NOMO-1 treated with dmso at 0.1 percent for 144 hours (cell line): ENCODE measurements around the gene ZC3H12D.
"Not testable (repeated sequence)": the region's sequence is repeated elsewhere in the genome, so short reads cannot be mapped to it uniquely, and the experiment has no call there.

Experiments
- DNase-seq: peaks from one replicate; lab custom pipeline; 2025; ENCODE audit not compliant: unreplicated experiment; lab: John Stamatoyannopoulos, UW

The ZC3H12D gene

DNA sequence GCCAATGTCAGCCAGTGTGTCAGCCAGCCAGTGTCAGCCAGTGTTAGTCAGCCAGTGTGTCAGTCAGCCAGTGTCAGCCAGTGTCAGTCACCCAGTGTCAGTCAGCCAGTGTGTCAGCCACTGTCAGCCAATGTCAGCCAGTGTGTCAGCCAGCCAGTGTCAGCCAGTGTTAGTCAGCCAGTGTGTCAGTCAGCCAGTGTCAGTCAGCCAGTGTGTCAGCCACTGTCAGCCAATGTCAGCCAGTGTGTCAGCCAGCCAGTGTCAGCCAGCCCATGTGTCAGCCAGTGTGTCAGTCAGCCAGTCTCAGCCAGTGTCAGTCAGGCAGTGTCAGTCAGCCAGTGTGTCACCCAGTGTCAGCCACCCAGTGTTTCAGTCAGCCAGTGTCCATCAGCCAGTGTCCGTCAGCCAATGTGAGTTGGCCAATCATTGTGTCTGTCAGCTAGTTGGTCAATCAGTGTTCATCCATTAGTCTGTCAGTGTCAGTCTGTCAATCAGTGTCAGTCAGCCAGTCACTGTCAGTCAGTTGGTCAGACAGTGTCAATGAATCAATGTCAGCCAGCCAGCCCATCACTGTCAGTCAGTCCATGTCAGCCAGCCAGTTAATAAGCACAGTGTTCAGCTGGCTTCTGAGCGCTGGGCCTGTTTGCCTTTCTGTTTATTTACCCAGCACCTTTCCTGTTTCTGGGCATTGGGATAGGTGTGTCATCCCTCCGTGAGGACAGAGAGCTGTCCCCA, 40.3 kb downstream of the ZC3H12D start:
- not testable (repeated sequence) for DNase-seq

DNA sequence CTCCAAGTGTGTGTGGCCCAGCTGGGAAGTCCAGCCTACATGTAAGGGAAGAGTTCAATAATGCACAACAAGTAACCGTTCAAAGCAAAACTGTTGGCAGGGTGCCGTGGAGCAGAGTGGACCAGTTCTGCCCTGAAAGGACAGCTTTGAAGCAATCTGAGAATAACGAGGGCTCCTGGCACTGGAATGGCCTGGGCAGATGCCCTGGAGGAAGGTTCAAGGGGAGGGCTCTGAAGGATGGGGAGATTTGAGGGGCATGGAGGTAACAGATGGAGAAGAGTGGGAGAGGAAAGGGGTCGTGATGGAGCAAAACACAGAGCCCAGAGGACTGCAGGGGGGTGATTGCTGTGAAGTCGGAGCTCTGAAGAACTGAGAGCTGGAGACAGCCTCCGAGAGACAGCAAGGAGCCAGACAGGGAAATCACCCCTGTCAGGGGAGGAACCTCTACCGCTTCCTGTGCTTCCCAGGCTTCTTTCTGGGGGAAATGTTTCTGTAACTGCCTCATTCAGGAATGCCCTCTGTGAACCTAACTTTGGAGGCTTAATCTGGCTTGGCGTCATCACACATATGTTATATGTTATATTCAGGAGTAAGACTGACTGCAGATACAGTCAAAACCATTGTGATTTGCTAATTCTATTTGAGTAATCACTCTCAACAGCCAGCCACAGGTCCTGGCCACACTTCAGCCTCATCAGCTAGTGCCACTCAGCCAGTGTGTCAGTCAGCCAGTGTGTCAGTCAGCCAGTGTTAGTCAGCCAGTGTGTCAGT, 41.2 kb downstream of the ZC3H12D start:
- DNase-seq, result no peak

DNA sequence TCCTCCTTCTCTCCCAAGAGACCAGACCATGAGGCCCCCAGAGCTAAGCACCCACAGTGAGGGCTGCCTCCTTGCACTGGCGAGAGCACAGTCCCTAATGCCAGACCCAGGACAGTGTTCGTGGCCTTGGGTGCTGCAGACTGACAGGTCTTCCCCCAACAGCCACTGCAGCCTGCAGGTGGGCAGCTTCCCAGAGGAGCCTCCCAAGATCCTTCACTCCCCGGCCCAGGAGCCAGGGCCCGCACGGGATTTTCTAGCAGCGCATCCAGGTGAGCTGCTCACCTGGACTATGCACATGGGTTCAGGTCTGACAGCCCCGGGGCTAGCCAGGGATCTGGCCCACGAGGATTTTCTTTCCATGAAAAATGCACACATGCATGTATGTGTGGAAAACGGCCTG, 43.1 kb downstream of the ZC3H12D start:
- DNase-seq, result no peak

DNA sequence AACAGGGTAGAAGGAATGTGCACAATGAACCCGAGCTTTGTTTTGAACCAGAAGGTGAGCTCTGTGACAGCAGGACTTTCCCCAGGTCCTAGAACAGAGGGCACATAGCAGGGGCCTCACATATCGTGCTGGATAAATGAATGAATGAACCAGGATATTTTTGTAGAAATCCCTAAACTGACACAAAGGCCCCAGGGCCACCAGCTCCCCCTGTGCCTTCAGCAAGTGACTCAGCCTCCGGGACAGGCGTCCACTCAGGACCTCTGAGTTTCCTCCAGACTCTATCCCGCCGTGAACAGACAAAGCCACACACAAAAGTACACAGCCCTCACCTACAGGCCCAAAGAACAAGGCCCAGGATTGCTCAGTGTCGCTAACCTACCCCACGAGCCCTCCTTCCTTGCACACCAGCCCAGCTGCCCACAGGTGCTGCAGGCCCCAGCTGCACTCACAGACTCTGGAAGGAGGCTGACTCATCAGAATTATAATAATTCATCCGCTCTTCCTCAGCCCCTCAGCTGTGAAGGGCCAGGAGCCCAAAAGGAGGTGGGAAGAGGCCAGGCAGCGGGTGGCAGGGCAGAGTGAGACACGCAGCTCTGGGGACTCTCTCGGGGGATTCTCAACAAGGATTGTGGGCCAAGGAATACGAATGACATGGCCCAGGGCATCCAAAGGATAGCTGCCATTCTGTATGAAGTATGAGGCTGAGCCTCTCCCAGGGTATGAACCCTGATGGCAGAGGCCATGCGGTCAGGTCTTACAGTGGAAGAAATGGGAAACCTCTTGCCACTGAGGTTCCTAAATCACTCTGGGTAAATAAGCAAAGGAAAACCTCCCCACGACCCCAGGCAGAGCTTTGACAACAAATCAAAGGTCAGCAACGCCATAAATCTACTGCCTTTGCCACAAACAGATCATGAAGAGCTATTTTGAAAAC, 43.8 kb downstream of the ZC3H12D start:
- DNase-seq, result no peak

DNA sequence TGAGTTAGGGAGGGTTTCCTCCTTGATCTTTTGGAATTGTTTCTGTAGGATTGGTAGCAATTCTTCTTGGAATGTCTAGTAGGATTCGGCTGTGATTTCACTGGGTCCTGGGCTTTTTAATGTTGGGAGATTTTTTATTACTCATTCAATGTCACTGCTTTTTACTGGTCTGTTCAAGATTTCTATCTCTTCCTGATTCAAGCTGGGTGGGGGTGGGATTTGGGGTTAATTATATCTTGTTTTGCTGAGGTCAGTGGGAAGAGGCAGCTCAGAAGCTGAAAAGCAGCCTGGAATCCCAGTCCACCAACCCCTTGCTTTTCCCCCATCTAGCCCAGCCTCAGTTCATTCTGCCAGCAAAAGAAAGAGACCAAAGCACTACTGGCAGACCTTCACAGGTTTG, 45.2 kb downstream of the ZC3H12D start:
- DNase-seq, result no peak

DNA sequence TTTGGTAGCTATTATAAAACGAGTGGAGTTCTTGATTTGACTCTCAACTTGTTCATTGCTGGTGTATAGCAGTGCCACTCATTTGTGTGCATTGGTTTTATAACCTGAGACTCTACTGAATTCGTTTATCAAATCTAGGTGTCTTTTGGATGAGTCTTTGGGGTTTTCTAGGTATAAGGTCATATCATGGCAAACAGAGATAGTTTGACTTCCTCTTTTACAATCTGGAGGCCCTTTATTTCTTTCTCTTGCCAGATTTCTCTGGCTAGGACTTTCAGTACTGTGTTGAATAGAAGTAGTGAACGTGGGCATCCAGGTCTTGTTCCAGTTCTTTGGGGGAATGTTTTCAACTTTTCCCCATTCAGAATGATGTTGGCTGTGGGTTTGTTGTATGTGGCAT, 46.0 kb downstream of the ZC3H12D start:
- DNase-seq, result no peak

DNA sequence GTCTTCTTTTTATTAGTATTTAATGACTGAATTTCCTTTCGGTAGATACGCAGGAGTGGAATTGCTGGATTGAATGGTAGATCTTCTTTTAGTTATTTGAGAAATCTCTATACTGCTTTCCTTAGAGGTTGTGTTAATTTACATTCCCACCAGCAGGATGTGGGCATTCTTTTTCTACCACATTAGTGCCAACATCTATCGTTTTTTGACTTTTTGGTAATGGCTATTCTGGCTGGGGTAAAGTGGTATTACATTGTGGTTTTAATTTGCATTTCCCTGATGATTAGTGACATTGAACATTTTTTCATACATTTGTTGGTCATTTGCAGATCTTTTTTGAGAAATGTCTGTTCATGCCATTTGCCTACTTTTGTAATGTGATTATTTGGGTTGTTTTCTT, 47.6 kb downstream of the ZC3H12D start:
- no peak for DNase-seq

DNA sequence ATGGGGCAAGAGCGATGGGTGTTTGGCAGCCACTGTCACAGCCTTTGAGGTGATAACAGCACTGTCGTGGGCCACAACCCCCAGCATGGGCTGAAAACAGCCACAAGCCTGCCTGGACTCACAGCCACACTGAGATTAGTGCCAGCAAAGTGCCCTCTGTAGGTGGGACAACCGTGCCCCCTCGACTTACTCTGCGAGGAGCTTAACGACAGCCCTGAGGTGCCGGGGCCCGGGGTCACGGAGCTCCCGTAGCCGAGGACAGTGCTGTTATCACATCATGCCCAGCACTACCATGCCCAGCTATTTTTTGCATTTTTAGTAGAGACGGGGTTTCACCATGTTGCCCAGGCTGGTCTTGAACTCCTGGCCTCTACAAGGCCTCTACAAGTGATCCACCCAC, 48.2 kb downstream of the ZC3H12D start:
- DNase-seq, result no peak

DNA sequence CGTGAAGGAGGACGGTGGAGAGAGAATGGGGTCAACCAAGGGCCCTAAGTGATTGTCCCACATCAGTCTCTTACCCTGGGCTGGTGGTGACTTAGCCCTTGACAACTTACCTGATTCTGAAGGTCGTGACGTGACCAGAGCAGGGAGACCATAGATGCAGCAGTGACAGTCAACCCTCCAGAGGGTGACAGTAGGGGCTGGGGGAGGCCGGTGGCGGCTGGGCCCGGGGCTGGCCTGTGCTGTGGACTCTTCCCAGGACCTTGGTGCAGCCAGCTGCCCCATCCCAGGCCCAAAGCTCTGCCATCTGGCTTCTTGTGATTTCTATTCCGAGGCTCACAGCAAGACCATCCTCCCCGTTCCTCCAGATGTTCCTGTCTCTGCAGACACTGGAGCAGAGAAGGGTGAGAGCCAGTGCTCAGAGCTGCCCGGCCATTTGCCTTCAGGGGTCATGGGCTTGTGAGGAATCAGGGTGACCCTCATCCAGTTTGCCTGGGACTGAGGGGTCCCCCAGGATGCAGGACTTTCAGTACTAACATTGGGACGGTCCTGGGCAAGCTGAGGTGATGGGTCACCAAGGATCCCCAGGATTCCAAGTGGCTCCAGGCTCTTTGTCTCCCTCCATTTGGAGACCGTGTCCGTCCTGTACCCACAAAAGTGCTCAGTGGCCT, 48.8 kb downstream of the ZC3H12D start:
- DNase-seq, result no peak

DNA sequence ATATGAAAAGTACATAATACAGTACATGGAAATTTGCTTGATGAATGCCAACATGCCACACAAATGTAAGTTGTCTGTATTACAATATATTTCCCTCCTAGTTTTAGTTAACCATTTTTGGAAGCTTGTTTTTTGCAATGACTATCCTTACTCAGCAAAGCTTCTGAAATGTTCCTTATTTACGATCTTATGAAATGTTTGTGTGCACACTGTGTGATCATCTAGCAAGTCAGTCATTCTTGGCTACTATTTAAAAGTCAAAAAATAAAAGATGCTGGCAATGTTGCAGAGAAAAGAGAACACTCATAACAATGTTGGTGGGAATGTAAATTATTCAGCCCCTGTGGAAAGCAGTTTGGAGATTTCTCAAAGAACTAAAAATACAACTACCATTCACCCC, 50.9 kb downstream of the ZC3H12D start:
- no peak for DNase-seq

DNA sequence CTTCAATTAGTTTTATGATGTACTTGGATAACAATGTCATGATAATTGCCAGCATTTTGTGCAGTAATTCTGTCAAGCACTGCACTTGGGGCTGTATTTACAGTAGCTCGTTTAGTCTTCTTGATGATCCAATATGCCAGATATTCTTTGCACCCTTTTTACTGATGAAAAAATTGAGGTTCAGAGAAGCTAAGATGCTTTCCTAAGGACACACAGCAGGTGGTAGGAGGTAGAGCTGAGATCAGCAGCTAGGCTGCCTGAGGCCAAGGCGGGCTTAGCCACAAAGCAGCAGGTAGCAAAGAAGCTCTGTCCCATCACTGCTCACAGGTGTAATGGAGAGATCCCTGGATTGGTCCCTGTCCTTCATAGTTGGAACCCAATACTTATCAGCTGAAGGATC, 51.4 kb downstream of the ZC3H12D start:
- no peak for DNase-seq

DNA sequence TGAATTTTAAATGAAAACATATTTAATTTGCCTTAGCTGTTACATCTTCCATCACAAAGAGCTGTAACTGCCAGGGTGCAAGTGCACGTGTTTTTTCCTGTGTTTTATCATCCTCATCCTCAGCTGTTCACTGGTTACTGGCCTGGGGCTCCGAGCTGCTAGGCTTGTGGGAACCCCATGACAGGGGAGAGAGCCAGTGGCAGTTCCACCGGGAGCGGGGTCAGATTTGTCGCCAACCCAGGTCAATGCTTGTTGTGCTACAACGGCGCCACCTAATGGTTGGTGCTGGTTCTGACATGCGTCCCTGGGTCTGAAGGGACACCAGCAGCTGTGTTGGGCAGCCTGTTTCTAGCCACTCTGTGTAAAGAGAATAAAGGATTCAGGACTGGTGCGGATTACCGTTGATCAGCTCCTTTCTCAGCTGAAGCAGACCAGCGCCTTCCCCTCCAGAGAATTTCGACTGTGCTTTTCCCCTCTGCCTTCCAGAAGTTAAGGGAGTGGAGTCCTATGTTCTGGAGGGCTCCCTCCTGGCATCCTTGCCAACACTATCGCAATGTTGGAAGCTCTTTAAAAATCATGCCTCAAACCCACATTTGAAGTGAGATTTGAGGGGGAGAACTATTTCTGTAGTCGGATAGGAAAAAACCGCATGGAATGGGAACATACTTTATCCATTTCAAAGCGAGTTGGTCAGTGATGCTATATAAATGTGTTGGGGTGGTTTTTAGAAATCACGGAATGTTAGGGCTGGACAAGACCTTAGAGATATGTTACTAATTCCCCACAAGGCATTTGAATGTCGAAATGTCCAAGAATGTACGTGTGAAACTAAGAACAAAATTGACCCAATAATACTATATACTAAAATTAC, 52.7 kb downstream of the ZC3H12D start:
- DNase-seq, result peak; percentile 27

DNA sequence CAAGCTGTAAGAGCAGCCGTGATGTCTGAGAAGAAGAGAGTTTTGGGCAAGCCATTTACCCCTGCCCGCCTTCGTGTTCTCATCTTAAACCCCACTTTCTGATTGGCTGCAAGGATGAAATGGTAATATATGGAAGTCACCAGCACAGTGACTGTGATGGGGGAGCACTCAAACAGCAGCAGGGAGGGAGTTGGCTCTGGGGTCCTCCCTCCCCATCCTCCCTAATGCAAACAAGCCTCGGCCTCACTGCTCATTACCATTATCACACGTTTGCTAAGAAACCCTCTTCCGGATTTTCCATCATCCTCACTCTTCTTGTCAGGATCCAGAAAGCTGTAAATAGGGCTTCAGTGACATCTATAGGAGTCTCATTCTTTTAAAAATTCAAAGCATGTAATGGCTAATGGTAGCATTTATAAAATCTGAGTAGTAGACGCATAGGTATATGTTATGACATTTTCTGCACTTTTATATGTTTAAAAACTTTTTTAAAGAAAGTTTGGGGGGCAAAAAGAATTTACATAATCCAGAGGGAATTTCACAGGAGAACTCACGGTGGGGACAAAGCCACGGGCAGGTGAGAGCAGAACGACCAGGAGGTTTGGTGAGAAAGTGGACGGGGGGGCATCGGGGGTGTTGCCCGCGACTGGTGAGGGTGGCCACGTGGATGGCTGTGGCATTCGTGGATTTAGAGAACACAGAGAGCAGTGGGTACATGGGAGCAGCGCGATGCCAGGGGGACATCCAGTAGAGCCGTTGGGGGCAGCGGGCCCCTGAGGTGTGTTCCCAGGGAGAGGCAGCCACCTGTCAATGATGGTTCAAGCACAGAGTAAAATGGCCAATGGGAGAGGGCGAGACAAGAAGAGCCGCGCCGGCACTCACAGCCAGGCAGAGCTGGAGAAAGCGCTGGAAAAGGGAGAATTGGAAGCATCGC, 55.1 kb downstream of the ZC3H12D start:
- no peak for DNase-seq

DNA sequence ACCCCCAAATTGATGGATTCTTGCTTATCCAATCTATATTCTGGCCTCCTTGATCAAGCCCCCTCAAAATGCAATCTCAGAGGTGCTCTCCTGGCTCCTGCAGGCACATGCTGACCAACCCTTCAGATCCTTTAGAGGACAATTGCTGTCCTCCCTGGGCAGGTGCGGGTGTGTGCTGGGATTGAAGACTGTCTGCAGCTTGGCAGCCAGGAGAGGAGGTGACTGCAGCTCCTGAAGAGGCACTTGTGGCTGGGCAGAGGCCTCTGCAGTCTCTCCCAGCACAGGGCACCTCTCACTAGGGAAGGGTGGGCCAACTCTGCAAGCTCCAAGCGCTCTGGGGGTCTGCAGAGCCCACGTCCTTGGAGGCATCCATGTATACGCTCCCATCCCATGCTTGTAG, 56.2 kb downstream of the ZC3H12D start:
- DNase-seq, result no peak

DNA sequence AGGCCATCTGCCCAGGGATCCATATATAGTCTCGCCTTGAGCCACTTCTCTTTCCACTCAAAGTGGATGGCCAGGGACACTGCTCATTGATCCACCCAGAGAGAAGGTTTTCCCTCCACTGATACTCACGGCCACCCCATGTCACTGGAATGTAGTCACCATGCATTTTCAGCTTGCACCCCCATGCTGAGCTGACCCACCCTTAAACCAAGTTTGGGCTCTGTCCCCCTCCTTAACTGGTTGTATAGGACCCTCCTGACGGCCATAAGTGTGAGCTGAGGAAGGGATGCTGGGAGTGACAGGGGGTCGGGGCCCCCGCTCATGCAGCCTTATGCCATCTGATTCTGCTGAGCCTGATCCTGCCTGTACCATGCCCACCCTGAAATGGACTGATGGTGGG, 59.1 kb downstream of the ZC3H12D start:
- DNase-seq, result no peak

DNA sequence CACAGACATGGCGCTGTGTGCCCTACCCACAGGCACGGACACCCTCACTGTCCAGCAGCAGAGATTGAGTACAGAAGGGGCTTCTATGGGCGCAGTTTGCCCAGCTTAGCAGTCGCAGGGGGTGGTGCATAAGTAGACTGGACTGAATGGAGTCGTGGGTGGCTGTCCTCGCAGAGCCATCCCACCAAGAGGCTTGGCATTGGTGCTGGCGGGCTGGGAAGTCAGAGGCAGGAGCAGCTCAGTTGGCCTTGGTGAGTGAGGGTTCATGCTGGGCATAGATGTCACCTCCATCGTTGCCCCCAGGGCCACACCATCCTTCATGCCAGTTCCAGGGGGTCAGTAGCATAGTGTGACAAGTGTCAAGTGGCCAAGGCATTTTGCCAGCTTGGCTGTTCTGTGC, 59.6 kb downstream of the ZC3H12D start:
- DNase-seq, result no peak

DNA sequence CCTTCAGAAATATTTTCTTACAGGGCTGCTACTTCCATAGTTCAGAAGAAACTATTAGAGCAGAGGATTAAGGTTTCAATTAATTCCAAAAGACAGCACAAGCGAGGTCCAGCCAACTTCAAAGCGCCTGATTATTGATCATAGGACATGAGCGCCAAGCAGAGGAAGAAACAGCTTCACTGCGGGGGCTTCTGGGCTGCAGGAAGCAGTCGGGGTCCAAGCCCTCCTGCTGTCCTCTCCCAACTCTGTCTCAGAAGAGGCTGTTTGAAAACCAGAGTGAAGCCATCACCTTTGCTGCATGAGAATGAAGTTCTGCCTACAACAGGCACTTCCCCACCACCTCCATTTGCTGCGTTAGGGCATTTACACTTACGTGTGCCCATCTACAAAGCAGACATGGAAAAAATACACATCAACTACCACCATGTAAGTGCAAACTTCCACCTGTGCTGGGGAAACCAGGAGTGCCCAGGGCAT, 60.8 kb downstream of the ZC3H12D start:
- no peak for DNase-seq

DNA sequence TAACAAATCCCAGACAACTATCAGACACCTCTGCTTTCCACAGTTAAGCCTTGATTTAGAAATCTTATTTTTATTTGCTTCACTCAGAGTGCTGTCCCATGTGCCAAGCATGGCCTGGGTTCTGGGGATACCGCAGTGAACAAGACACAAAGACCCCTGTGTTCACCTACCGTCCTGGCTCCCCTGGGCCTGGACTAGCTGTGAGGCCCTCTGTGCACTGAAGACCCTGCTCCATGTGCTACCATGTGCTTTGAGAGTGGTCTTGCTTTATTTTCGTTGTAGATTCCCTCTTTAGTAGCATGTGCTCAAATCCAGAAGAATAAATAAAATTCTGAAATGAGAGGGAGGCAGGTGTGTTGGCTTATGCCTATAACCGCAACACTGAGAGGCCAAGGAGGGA, 62.2 kb downstream of the ZC3H12D start:
- no peak for DNase-seq

DNA sequence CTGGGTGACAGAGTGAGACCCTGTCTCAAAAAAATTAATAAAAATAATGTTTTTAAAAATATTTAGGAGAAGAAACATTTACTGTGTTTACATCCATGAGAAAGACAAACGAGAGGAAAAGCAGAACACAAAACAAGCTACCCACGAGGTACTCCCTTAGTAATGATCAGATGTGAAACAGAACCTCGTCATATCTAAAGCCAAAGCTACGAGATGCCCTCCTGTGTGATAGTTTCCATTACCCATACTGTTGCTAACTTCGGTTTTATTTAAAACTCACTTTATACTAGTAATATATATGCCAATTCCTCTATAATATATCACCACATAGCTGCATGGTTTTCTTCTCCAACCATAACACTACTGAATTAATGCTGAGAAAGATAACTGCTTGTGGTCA, 63.7 kb downstream of the ZC3H12D start:
- no peak for DNase-seq
